ENCODE measurements around the gene LBP.

- TF ChIP-seq POLR2AphosphoS5 (IDR thresholded peaks at IDR 0.05; ENCODE audit: low read depth): no peak
- TF ChIP-seq SPI1 (IDR thresholded peaks at IDR 0.05; ENCODE audit: borderline replicate concordance, low read depth): no peak
- no peak for TF ChIP-seq CTCF (IDR thresholded peaks at IDR 0.05; ENCODE audit: insufficient read depth, low read length)
Measured at GRCh38 chr20:38305541-38305940, 40.7 kb upstream of the LBP start.

Data from HL-60 (cell line).